NCI-H146 treated with DMSO at 0.1 percent for 48 hours (cell line): ENCODE data around the gene ACVR2B.

Source experiments
- DNase-seq: peaks from one replicate; lab custom pipeline; 2025; ENCODE audit not compliant: unreplicated experiment; lab: John Stamatoyannopoulos, UW

The ACVR2B gene

DNA sequence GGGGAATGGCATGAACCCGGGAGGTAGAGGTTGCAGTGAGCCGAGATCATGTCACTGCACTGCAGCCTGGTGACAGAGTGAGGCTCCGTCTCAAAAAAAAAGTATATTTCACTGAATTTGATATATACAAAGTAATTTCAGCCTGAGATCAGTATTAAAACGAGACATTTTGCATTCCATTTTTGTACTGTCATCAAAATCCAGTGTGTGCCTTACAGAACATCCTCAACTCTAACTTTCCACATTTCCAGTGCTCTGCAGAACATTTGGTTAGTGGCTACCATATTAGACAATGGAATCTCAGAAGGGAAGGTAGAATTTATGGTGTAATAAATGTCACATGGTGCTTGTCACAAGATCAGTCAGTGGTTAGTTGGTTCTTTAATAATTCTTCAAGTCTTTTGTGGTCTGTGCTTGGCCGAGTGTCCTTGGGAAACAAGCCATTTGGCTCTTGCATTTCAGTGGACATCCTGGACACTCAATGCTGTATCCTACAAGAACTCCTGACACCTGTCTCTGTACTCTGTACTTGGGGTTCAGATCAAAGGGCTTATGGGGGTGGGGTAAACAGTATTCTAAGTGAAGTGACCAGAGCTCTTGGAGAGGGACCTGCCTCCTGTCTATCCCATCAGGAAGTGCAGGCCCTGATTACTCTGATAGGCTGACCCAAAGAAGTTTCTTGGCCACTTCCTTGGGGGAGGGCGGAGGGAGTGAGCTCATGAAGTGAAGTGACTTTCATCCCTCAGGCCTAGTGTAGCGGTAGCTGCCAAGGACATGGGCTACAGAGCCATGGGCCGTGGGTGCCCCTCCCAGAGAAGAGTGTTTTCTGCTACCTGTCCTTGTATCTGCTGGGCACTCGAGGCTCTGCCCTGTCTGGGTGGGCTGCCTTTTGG is 3.7 kb downstream of the ACVR2B start:
- DNase-seq = no peak

DNA sequence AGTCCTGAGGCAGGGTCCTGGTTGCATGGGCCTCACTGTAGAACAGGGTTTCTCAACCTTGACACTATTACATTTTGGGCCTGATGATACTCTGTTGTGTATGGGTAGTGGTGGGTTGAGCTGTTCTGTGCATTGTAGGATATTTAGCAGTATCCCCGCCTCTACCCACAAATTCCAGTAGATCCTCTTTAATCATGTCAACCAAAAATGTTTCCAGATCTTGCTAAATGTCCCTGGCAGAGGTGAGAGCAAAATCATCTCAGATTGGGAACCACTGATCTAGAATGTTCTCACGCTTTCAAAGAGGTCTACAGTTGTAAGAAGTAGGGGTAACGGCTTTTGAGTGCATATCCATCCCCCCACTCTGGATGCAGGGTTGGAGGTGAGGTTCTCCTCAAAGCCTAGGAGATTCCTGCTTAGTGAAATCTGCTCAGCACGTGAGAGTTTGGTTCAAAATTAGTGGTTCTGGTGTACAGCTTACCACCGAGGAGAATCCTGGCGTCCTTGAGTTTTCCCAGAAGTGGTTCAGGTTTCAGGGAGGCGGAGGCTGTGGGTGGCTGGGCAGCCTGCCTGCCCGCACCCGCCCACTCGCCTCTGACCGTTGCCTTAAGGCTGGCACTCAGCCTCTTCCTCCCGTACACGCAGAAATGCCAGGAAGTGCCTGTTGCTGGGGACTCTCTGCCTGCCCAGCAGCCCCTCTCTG is 5.3 kb downstream of the ACVR2B start:
- no peak for DNase-seq

DNA sequence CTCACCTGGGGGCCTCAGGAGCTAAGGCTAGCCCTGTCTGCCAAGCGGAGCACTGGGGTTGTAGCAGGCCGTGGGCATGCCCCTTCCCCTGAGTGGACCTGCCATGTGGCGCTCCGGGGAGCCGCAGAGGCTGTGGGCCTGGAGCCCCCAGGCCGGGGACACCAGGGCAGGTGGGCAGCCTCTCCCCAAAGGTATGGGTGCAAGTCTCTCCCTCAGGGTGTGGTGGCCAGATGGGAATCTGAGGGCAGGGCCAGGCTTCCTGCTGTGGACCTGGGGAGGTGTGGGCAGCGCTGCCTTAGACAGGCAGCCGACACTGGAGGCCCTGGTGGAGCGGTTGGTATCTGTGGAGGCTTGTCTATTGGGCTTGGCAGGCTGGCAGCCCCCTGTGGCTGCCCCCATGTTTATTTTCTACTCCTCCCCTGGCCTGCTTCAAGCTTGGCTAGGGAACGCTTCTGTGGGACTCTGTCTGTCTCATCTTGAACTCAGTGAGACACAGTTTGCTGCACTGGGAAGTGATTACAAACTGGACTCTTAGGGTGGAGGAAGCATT is 5.9 kb downstream of the ACVR2B start:
- DNase-seq = no peak

DNA sequence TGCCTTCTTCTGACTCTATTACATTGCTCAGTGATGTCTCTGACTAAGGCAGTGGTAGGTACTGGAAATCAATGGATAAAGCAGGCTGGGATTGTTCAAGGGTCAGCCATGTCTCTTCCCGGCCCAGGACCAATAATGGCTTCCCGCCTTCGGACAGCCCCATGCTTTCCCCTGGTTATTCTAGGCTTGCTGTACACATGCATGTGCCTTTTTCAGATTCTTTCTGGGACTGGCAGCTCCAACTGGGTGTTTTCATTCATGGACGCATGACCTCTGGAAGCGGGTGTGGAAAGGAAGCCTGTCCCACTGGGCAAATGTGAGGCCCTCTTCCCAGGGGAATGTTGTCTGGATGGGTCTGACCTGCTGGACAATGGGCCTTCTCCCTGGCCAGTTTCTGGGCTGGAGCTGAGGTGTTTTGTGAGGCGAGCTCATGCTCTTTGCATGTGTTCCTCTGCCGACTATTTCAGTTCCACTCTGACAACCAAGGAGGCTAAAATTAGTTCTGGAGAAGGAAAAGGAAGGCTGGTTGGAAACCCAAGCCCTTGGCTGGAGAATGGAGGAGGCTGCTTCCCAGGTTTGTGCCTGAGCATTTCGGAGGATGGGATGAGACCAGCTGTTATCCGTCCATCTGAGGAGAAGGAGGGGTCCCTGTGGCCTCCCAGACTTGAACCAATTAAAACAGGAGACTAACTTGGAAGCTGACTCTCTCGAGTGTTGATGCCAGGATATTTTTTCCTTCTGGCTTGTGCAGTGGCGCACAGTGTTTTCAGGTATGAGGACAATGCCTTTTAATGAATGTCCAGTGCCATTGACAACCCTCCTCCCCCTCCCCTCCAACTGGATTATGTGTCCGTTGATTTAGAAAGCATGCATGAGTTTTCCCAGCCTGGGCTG is 6.9 kb downstream of the ACVR2B start:
- DNase-seq = no peak

DNA sequence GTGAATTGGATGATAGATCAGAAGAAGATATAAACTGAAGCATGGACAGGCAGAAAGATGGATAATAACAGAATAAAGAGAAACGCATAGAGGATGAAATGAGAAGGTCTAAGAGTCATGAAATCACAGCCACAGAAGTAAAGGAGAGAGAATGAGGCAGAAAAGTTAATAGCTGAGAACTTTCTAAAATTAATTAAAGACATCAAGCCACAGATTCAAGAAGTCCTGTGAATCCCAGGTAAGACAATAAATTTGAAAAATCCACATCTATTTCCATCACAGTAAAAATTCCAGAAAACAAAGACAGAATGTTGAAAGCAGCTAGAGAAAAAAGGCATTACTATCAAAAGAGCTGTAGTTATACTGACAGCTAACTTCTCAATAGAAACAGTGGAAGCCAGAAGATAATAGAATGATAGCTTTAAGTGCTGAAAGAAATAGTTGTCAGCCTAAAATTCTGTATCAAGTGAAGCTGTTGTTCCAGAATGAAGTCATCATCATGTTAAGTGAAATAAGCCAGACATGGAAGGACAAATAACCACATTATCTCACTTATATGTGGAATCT is 12.0 kb downstream of the ACVR2B start:
- no peak for DNase-seq

DNA sequence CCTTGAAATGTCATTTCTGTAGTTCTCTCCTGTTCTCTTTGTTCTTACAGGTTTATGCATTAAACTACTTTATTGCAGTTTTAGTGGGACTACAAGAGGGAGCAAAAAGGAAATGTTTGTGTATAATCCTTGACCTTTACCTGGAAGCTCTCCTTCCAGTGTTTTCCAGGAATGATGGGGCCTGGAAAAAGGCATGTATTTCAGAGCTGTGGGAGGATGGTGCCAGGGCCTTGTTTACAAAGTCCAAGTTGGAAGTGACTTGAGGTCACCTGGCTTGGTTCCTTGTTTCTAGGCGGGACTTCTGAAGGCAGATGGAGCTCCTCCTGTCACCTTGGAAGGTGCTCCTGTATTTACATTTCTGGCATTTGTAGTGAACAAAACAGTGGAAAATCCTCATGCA is 15.1 kb downstream of the ACVR2B start:
- DNase-seq = no peak

DNA sequence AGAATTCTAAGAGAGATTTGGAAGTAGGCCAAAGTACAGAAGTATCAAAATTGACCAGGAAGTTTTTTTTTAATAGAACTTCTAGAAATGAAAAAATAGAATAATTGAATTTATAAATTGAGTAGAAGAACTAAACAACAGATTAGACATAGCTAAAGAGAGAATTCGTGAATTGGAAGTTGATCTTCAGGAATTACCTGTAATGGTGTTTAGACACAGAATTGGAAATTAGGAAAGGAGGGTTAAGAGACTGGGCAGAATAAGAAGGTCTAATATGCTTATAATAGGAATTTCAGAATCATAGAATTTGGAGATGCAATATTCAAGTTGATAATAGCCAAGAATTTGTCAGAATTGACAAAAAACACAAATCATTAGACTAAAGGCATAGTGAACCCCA is 16.2 kb downstream of the ACVR2B start:
- DNase-seq = no peak

DNA sequence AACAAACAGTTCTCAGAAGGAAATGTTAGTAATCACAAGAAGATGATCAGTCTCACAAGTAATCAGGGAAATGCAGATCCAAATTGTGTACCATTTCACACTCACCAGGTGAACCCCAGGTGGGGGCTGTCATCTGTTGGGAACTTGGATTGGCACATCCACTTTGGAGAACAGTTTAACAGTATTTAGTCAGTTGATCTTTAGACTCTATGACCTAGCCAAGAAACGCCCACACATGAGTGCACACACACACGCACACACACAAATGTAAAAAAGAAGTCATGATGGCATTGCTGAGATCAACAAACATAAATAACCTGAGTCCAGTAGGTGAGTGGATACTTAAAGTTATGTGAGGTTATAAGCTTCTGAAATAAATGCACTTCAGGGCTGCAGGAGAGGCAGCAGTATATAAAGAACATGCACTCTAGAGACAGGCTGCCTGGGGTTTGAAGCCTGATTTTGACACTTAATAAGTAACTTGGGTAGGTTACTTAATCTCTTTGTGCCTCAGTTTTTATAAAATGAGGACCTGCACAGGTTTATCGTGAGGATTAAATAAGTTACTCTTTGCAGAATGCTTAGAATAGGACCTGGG is 17.7 kb downstream of the ACVR2B start:
- no peak for DNase-seq

DNA sequence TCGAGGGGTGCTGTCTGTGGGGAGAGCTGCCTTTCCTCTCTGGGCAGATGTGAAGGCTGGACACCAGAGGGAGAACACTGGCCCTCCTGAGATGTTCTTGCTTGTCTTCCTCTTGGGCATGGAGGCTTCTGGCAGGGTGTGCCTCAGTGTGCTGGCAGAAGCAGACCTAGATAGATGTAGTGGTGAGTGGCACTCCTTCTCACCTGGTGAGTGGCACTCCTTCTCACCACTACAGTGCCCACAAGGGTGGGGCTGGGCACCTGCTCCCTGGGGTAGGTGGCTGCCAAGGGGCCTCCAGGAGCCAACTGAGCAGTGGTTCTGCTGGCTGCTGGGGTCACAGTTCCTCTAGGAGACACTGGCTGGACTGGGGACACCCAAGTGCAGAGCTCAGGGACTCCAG is 18.7 kb downstream of the ACVR2B start:
- no peak for DNase-seq

DNA sequence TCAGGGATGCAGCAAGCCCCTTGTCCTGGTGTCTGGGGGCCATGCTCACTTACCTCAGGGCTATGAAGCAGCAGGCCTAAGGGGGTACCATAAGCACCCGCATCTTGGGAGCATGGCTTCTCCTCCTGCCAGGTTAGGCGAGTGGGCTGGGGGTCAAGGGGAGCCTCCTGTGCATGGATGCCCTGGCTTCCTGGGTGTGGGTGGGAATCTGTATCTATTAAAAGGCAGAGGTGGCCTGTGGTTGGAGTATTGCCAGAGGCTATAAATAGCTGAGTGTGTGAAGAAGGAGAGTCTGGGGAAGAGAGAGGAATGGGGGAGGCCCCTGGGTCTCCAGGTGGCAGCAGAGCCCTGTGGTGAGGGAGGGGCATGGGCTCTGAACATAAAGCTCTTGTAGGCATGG is 19.5 kb downstream of the ACVR2B start:
- DNase-seq = no peak

DNA sequence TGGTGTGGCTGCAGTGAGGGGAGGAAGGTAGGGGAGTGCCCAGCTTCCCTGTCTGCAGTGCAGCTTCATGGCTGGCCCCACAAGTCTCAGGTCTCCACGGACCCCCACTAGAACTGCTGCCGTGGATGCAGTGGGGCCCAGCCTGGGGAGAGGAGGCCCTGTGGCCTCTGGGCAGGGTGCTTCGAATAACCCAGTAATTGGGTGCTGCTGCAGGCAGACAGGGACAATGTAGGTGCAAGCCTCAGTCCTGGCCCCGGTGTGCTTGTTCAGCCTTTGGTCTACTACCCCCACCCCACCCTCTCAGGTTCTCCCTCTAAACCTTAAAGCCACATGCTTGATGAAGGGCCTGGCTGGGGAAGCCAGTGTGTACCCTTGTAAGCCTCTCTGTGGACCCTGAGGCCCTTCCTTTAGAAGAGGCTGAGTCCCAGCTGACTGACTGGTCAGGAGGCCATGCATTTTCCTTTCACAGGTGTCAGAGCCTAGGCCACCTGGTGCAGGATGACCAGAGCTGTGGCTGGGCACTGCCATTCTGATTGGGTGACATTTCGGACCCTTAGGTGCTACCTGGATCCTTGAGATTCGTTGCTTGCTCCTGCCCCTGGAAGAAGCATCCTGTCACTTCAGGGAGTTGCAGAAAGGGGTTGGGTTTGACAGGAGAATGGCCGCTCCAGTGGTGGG is 21.4 kb downstream of the ACVR2B start:
- no peak for DNase-seq

DNA sequence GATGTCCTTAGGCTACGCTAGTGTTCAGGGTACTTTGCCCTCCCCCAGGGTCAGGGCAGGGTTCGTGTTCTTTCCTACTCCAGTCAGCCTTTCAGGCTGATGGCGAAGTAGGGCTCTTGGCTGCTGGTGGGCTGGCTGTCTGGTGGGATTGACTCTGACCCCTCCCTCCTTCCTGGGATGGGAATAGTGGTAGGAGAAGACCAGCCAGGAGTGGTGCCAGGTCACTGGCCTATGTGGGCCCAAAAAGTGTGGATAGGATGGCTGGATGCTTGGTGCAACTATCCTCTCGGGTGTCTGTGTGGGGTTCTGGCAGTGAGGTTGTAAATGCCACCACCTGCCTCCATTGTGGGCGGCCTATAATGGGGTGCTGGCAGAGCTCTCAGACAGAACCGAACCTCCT is 22.0 kb downstream of the ACVR2B start:
- DNase-seq = no peak

DNA sequence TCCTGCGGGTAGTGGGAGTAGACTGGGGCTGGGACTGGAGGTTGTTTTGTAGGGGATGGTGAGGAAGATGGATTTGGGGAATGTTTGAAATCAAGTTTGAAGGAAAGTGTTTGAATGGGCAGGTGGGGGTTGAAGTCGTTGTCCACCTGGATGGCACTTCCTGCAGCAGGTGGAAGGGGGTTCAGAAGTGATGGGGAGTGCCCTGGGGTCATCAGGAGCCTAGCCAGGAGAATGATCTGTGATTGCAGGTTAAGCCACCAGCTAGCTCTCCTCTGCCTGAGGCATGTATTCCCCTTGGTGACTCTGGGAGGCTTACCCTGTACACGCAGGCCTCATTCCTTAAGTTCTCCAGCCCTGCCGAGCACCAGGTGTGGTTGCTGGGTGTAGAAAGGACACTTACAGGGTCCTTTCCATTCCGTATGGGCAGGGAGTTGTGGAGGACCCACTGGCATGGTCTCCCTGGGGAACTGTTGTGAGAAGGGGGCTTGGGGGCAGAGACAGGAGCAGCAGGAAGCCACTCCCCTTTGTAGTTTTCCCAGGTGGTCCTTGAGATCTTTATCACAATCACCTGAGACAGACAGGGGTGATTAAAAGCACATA is 22.6 kb downstream of the ACVR2B start:
- DNase-seq = no peak

DNA sequence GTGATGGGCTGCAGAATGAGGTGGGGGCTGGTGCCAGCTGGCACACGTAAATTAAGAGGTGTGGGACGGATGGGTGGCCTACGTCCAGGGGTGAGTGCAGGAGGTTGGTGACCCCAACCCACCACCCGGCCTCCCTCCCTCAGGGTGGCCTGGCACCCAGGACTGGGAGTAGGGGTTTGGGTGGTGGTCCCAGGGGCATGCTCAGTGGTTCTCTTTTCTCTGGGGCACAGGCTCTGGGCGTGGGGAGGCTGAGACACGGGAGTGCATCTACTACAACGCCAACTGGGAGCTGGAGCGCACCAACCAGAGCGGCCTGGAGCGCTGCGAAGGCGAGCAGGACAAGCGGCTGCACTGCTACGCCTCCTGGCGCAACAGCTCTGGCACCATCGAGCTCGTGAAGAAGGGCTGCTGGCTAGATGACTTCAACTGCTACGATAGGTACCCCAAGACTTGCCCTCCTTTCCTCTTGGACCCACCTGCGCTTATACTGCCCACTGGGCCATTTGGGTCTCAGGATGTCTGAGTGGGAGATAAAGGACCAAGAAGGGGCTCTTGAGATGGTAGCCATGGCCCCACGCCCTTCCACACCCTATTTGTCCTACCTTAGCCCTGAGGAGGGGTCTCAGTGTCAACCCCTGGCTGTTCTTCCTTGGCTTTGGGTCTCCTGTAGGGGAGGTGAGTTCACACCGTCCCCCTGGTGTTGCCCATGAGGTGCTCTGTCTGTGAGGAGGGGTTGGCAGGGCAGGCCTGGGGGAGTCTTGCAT is 23.5 kb downstream of the ACVR2B start:
- no peak for DNase-seq

DNA sequence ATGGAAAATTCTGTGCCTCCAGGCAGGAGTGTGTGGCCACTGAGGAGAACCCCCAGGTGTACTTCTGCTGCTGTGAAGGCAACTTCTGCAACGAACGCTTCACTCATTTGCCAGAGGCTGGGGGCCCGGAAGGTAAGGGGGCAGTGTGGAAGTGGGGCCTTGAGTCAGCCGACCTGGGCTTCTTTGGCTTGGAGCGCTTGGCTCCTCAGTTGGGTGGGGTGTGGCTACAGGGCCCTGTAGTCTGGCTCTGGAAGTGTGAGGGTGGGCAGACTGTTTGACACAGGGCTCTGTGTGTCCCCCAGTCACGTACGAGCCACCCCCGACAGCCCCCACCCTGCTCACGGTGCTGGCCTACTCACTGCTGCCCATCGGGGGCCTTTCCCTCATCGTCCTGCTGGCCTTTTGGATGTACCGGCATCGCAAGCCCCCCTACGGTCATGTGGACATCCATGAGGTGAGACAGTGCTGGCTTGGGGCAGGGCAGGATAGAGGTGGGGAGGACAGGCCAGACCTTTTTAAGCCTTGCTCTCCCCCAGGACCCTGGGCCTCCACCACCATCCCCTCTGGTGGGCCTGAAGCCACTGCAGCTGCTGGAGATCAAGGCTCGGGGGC is 24.3 kb downstream of the ACVR2B start:
- no peak for DNase-seq

DNA sequence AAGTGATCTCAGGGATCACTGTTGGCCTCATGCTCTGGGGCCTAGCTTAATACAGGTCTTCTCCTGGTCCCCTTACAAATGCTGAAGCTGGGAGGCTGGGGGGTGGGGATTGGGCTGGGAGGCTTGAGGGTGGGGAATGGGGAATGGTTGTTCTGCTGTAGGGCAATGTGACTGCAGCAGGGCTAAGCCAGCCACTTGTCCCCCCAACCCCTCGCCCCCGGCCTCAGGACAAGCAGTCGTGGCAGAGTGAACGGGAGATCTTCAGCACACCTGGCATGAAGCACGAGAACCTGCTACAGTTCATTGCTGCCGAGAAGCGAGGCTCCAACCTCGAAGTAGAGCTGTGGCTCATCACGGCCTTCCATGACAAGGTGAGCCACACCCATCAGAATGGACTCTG is 25.2 kb downstream of the ACVR2B start:
- no peak for DNase-seq

DNA sequence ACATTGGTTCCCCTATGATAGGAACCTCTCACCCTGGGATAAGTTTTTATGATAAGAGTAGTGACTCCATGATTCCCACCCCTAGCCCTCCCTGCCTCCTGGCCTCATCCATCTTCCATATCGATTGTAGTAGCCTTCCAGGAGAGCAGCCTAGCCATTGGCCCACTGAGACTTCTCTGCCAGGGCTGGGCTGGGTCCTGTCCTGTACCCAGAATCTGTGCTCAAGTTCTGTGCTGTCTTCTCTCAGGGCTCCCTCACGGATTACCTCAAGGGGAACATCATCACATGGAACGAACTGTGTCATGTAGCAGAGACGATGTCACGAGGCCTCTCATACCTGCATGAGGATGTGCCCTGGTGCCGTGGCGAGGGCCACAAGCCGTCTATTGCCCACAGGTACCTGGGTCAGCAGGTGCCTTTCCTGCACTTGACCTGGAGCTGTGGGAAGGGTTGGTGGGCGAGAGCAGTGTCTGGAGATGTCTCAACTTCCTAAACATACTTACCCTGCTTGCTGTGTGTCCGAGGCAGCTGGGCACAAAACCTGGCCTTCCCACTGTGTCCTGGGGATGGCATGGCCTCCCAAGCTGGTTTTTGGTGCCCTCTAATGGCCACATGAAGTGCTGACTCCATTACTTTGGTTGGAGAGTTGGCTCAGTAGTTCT is 25.9 kb downstream of the ACVR2B start:
- DNase-seq = peak; percentile 9

DNA sequence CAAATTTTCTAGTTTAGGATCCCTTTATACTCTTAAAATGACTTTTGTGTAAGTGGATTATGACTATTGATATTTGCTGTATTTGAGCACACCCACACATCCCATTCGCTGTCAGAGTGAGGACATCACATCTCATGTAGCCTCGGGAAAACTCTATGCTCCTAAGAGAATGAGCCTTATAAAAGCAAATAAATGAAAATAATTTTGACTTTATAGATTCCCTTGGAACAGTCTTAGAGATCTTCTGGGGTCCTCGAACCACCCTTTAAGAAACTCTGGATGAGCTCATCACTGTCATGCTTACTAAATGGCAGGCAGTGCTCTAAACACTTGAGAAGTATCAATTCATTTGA is 26.4 kb downstream of the ACVR2B start:
- DNase-seq = no peak
